DOHH2 (cell line): ENCODE results near the gene MAP3K15.

ENCODE experiments used
- H3F3A ChIP-seq: fragments of 200-600 bp; sonication (generic), shearing (Covaris generic); 2 replicates; pipeline ENCODE4 v1.6.0; 2016; ENCODE audit warnings: antibody characterized with exemption, mild to moderate bottlenecking; ENCODE audit not compliant: control insufficient read depth, insufficient read depth
- H3K27ac ChIP-seq: fragments of 200-600 bp; sonication (generic); 2 replicates; pipeline ENCODE4 v1.5.1; 2014; ENCODE audit warnings: low read depth, mild to moderate bottlenecking, low read length, moderate library complexity
- H3K27me3 ChIP-seq: fragments of 200-600 bp; sonication (generic); 2 replicates; pipeline ENCODE4 v1.6.1; 2014; ENCODE audit warnings: mild to moderate bottlenecking, low read length, mixed read lengths; ENCODE audit not compliant: control insufficient read depth
- H3K36me3 ChIP-seq: fragments of 200-600 bp; sonication (generic); 2 replicates; pipeline ENCODE4 v1.6.1; 2014; ENCODE audit warnings: mild to moderate bottlenecking, low read length, moderate library complexity, mixed read lengths; ENCODE audit not compliant: control insufficient read depth
- H3K4me1 ChIP-seq: fragments of 200-600 bp; sonication (generic); 2 replicates; pipeline ENCODE4 v1.6.1; 2014; ENCODE audit warnings: mild to moderate bottlenecking, low read length, mixed read lengths; ENCODE audit not compliant: control insufficient read depth
- H3K4me2 ChIP-seq: fragments of 200-600 bp; sonication (generic); 2 replicates; pipeline ENCODE4 v1.6.0; 2014; ENCODE audit warnings: mild to moderate bottlenecking, low read length, moderate library complexity
- H3K4me3 ChIP-seq: fragments of 200-600 bp; sonication (generic); 2 replicates; pipeline ENCODE4 v1.5.1; 2014; ENCODE audit warnings: mild to moderate bottlenecking, low read length, mixed read lengths
- H3K79me2 ChIP-seq: fragments of 200-600 bp; sonication (generic); 2 replicates; pipeline ENCODE4 v1.6.1; 2014; ENCODE audit warnings: mild to moderate bottlenecking, low read length, mixed read lengths; ENCODE audit not compliant: control insufficient read depth
- H3K9me2 ChIP-seq: fragments of 200-600 bp; sonication (generic); replicated peaks from 2 replicates; pipeline ENCODE4 v1.6.1; 2014; ENCODE audit warnings: mild to moderate bottlenecking, low read length, mixed read lengths; ENCODE audit not compliant: control insufficient read depth
- H3K9me3 ChIP-seq: fragments of 200-600 bp; sonication (generic); 2 replicates; pipeline ENCODE4 v1.6.1; 2014; ENCODE audit warnings: antibody characterized with exemption, low read length, mixed read lengths; ENCODE audit not compliant: control insufficient read depth, insufficient read depth
- H4K20me1 ChIP-seq: fragments of 200-600 bp; sonication (generic); 2 replicates; pipeline ENCODE4 v1.6.0; 2014; ENCODE audit warnings: low read depth, mild to moderate bottlenecking, antibody characterized with exemption, low read length, moderate library complexity; ENCODE audit not compliant: control insufficient read depth, insufficient read depth
- EZH2phosphoT487 ChIP-seq: fragments of 200-600 bp; sonication (generic); IDR thresholded peaks from 2 replicates; pipeline ENCODE4 v1.6.1; 2017; ENCODE audit warnings: borderline replicate concordance, mild to moderate bottlenecking, antibody characterized with exemption, low read length, moderate library complexity, mixed read lengths
- TF ChIP-seq, protein P1 (sequence below): fragments of 200-600 bp; sonication (generic); IDR thresholded peaks from one replicate; pipeline ENCODE4 v1.5.1; 2014; ENCODE audit warnings: antibody characterized with exemption, mild to moderate bottlenecking, low read depth, low read length; ENCODE audit not compliant: poor library complexity, severe bottlenecking

Gene MAP3K15

DNA sequence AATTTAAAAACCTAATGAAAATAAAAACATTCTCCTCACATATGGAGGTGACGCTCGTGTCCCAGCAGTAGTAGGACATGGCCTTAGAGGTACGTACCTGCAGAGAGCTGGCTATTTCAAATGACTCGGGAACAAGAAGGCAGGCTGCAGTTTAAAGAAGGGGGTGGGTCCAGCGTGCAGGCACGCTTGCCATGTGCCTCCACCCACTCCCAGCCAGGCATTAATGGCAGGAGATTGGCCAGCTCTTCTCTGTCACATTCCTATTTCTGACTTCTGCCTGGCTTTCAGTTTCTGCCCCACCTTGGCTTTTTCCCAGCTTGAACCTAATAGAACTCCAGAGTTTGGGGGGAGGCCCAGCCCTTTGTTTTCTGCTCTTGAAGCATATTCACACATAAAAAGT lies 154.4 kb downstream of the MAP3K15 start:
- Histone ChIP-seq H3K36me3 (peaks cover 63% of the 10 kb centered on the region), H3K79me2 (no peaks in the 10 kb centered on the region), H3K9me3 (no peaks in the 10 kb centered on the region), H3F3A (no peaks in the 10 kb centered on the region), H4K20me1 (no peaks in the 10 kb centered on the region), H3K4me3 (no peak overlapping the region), H3K4me1 (no peaks in the 10 kb centered on the region), H3K4me2 (no peak overlapping the region), H3K27ac (no peak overlapping the region), H3K9me2 (no peaks in the 10 kb centered on the region), H3K27me3 (no peaks in the 10 kb centered on the region)
- TF ChIP-seq, protein P1, sequence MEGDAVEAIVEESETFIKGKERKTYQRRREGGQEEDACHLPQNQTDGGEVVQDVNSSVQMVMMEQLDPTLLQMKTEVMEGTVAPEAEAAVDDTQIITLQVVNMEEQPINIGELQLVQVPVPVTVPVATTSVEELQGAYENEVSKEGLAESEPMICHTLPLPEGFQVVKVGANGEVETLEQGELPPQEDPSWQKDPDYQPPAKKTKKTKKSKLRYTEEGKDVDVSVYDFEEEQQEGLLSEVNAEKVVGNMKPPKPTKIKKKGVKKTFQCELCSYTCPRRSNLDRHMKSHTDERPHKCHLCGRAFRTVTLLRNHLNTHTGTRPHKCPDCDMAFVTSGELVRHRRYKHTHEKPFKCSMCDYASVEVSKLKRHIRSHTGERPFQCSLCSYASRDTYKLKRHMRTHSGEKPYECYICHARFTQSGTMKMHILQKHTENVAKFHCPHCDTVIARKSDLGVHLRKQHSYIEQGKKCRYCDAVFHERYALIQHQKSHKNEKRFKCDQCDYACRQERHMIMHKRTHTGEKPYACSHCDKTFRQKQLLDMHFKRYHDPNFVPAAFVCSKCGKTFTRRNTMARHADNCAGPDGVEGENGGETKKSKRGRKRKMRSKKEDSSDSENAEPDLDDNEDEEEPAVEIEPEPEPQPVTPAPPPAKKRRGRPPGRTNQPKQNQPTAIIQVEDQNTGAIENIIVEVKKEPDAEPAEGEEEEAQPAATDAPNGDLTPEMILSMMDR, result no peak

DNA sequence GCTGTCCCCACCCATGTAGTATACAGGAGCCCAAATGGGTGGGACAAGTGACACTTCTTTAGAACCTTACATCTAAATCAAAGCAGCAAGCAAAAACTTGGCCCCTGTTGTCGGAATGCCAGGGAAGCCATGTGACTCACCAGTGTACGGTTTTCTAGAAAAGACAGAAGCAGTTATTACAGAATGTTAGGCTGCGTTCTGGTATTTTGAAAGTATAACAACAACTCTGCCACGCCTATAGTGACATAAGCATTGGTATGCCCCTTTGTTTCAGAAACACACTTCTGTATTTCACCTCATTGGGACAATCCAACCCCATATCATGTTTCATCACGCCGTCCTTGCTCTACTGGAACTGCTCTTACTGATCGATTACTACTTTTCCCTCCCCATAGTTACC lies 156.8 kb downstream of the MAP3K15 start:
- H3K9me3 ChIP-seq, result no peaks in the 10 kb centered on the region
- no peaks in the 10 kb centered on the region for H3K27me3 ChIP-seq
- H3K4me2 ChIP-seq, result no peak overlapping the region
- H3K79me2 ChIP-seq, result no peaks in the 10 kb centered on the region
- peaks cover 79% of the 10 kb centered on the region for H3K36me3 ChIP-seq
- H3K9me2 ChIP-seq, result no peaks in the 10 kb centered on the region
- H4K20me1 ChIP-seq, result no peaks in the 10 kb centered on the region
- H3K27ac ChIP-seq, result no peak overlapping the region
- no peak overlapping the region for H3K4me3 ChIP-seq
- no peaks in the 10 kb centered on the region for H3F3A ChIP-seq
- H3K4me1 ChIP-seq, result no peaks in the 10 kb centered on the region
- TF ChIP-seq EZH2phosphoT487, result no peak
- TF ChIP-seq, protein P1, result no peak

GRCh38 chrX:19354625-19355024 lies 160.7 kb downstream of the MAP3K15 start:
- peaks cover 15% of the 10 kb centered on the region for H3K4me1 ChIP-seq
- no peak overlapping the region for H3K4me2 ChIP-seq

GRCh38 chrX:19350941-19351384 lies 164.3 kb downstream of the MAP3K15 start:
- no peaks in the 10 kb centered on the region for H3K27me3 ChIP-seq
- no peak for TF ChIP-seq EZH2phosphoT487
- TF ChIP-seq, protein P1, result no peak

More at GRCh38 chrX:19354625-19355024, 160.7 kb downstream of the MAP3K15 start:
- TF ChIP-seq EZH2phosphoT487, result no peak
- Histone ChIP-seq H3K27me3 (no peaks in the 10 kb centered on the region), H3K27ac (no peak overlapping the region), H3K9me2 (no peaks in the 10 kb centered on the region), H3K36me3 (peaks cover 79% of the 10 kb centered on the region), H4K20me1 (no peaks in the 10 kb centered on the region), H3K4me3 (no peak overlapping the region), H3K79me2 (no peaks in the 10 kb centered on the region), H3K9me3 (no peaks in the 10 kb centered on the region), H3F3A (no peaks in the 10 kb centered on the region)

More at GRCh38 chrX:19350941-19351384, 164.3 kb downstream of the MAP3K15 start:
- Histone ChIP-seq H3K4me1 (peaks cover 15% of the 10 kb centered on the region), H3K27ac (peak overlapping the region; percentile 37), H3K79me2 (peaks cover 30% of the 10 kb centered on the region), H3F3A (no peaks in the 10 kb centered on the region), H3K36me3 (peaks cover 61% of the 10 kb centered on the region), H4K20me1 (no peaks in the 10 kb centered on the region; the same call in 1 of the 2 replicates), H3K9me2 (no peaks in the 10 kb centered on the region), H3K9me3 (no peaks in the 10 kb centered on the region), H3K4me3 (no peak overlapping the region), H3K4me2 (0 out of 2 replicates have a peak overlapping the region, but pooled peaks have one; percentile 16)
